GM03348 (cell line): ENCODE measurements around the gene SLC26A9.

Experiments used
- DNase-seq: peaks from one replicate; pipeline ENCODE4 v3.0.0; 2012; ENCODE audit warnings: low spot score

The SLC26A9 gene

GRCh38 chr1:205943245-205943644 is at the start of gene SLC26A9:
Gene SLC26A9 (minus strand): TSS chr1:205943456. CDS start chr1:205935820, 7,636 bp downstream.
- no peak for DNase-seq

GRCh38 chr1:205992218-205992882 is 49.1 kb upstream of the SLC26A9 start:
- DNase-seq = no peak

DNA sequence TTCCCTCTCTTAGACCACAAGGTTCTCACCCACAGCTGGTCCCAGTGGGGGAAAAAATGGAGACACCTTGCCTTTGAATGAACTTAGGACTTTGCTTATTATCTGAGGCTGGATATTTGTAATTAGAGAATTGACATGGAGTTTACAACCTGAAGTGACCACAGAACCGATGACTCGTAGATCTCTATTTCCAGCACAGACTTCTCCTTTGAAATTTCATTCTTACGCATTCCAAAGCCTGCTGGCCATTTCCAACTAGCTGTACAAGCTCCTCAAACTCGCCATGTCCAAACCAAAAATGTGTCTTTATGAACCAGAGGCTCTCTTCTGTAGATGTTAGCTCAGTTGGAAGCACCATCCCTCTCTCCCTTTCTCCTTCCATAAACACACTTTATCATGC is 48.0 kb upstream of the SLC26A9 start:
- DNase-seq = peak; percentile 43

DNA sequence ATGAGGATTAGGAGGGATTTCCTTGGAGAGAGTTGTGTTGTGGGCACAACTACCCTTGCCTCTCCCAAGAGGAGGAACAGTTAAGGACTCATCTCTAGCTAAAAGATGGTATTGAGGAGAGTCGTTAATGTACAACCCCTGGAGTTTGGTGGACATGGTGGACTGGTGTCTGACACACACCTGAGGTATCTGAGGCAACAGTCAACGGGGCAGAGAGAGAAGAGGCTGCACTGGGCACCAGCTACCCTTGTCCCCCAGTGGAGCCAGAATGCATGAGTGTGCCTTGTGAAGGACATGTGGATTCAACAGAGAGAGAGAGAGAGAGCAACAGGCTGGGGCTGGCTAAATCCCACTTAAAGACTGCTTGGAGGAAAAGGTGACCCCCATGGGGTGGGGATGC is 47.0 kb upstream of the SLC26A9 start:
- no peak for DNase-seq

GRCh38 chr1:205989786-205990185 is 46.5 kb upstream of the SLC26A9 start:
- no peak for DNase-seq

GRCh38 chr1:205988585-205988995 is 45.3 kb upstream of the SLC26A9 start:
- DNase-seq = no peak

- no peak for DNase-seq
These were observed 43.6 kb upstream of the SLC26A9 start for GRCh38 chr1:205986861-205987260.

DNA sequence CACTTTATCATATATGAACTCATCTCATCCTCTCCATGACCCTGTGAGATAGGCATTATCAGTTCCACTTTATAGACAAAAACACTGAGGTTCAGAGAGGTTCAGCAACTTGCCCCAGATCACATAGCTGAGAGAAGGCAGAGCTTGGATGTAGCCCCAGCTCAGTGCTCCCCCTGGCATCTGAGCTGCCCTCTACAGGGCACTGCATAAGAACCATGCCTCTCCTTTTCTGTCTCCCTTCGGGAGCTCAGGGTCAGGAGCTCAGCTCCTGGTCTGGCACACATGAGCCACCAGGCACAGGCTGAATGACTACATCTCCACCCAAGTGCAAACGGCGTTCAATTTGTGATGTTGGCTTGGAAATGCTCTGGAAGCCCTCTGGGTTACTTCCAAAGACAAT is 43.0 kb upstream of the SLC26A9 start:
- no peak for DNase-seq

GRCh38 chr1:205985330-205986005 is 42.2 kb upstream of the SLC26A9 start:
- DNase-seq = no peak

- DNase-seq = peak; percentile 87
These were observed 40.9 kb upstream of the SLC26A9 start for GRCh38 chr1:205983925-205984725.

DNA sequence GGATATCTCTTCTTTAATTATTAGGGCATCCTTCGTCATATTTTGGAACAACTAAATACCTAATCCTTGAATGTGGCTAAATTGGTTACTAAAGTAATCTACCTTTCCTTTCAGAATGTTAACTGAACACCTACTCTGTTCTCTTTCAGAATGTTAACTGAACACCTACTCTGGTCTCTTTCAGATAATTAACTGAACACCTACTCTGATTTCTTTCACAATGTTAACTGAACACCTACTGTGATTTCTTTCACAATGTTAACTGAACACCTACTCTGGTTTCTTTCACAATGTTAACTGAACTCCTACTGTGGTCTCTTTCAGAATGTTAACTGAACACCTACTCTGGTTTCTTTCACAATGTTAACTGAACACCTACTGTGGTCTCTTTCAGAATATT is 38.0 kb upstream of the SLC26A9 start:
- DNase-seq = no peak

- DNase-seq = no peak
These were observed 37.1 kb upstream of the SLC26A9 start for GRCh38 chr1:205980237-205980870.

DNA sequence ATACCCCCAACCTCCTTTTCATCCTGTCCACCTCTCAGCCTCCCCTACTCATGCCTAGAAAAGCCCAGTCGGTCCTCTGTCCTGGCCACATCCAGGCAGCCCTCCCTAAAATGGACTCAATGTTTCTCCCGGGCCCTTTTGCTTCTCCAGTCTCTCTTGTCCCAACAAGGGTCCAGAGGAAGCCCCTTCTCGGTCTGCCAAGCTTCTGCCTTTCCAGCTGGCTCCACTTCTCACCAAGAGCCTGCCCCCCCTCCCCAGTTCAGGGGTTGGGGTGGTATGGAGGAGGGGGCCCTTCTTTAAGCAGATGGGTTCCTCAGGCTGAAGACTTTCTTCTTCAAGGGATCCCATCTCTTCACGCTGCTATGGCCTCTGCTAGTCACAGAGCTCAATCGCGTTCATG is 36.0 kb upstream of the SLC26A9 start:
- DNase-seq = no peak

DNA sequence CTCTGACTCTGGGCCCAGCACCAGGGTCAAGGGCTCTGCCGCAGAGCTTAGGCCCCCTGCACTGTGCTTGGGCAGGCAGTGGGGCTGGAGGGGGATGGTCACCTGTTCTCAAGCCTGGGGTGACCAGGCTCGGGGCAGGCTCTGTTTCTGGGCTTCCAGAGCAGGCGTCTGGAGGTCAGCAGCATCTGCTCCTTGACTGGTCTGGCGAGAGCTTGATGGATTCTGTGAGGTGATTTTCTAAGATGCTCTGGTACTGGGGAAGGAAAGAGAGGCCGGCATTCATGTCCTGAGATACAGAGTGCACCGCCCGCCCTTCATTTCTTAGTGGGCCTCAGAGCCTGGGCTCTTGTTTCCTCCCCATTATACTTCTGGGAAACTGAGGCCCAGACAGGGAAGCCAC is 35.4 kb upstream of the SLC26A9 start:
- no peak for DNase-seq

DNA sequence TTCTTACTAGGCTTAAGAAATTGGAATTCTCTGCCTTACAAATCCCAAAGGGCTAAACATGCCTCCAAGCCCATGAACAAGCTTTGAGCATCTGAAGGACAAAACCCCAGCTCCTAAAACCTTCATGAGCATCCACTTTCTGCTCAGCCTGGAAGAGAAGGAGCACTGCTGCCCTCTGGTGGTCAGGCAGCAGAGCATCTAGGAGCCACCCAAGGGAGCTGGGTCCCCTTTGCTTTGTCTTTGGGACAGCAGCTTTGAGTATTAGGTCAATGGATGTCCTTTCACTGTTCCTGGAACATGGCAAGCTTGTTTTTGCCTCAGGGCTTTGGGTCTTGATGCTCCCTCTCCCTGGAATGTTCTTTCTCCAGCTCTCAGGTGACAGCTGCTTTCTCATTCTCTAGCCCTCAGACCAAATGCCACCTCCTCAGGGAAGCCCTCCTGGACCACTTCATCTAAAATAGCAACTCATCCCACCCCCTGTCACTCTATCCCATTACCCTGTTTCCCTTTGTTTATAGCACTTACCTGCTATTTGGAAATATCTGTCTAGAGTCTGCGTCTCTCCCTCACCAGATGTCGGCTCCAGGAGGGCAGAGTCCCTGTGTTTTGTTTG is 34.3 kb upstream of the SLC26A9 start:
- peak; percentile 87 for DNase-seq

GRCh38 chr1:205976708-205977401 is 33.6 kb upstream of the SLC26A9 start:
- peak; percentile 34 for DNase-seq

GRCh38 chr1:205976036-205976435 is 32.8 kb upstream of the SLC26A9 start:
- no peak for DNase-seq

- no peak for DNase-seq
These were observed 32.2 kb upstream of the SLC26A9 start for GRCh38 chr1:205975387-205975998.

DNA sequence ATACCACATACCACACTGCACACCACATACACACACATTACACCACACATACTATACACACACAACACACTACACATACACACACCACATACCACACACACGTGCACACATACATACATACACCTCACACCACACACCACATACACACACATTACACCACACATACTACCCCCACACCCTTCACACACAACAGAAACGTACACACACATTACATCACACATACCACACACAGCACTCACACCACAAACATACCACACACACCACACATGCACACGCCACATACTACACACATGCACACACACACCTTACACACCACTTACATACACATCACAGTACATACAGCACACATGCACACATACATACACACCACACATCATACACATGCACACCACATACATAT is 31.5 kb upstream of the SLC26A9 start:
- no peak for DNase-seq

GRCh38 chr1:205973377-205974232 is 30.3 kb upstream of the SLC26A9 start:
- DNase-seq = no peak
